Hematopoietic multipotent progenitor cell treated with erythropoietin and hydrocortisone succinate and interleukin-3 and kit ligand, for 17 days (in vitro differentiated cells): ENCODE data around the gene LRMDA.

Source experiments
- DNase-seq: peaks from one replicate; pipeline ENCODE4 v3.0.0-alpha.2; 2015; ENCODE audit warnings: low spot score

LRMDA gene

GRCh38 chr10:75924309-75924902 lies 493.0 kb downstream of the LRMDA start:
- no peak for DNase-seq

DNA sequence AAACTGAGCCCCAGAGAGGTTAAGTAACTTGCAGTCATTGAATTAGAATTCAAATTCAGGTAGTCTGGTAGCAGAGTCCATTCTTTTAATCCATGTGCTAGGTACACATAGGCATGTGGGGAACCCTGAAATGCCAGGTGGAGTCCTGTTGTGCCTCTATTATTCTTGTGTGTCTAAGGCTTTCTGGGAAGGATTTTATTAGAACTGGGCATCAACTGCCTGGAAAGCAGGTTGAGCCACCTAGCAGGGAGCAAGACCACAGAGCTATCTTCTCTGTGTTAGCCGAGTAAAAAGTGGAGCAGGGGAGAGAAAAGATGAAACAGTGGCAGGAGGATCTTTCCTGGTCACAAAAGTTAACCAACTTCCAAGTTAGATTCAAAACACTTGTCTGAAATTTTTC lies 494.6 kb downstream of the LRMDA start:
- DNase-seq = no peak

DNA sequence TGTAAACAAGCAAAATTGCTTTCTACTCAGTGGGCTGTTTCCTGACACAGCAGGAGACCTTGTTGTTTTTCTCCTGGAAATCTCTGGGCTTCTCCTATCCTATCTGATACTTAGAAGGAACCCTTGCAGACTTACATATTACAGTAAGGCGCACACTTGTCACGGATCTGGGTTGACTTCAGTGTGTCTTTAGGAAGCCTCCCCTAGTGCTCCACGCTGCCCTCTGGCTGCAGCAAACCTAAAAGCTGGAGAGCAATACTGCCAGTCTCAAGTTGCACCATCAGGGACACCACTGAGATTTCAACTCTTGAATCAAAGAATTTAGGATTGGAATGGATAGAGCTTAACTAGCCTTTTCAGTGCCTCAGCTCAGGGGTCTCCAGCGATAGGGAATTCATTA lies 495.3 kb downstream of the LRMDA start:
- DNase-seq = no peak

- DNase-seq = no peak
Measured at GRCh38 chr10:75928231-75928630, 496.8 kb downstream of the LRMDA start.

- no peak for DNase-seq
Measured at GRCh38 chr10:75929630-75930161, 498.3 kb downstream of the LRMDA start.

GRCh38 chr10:75932921-75933320 lies 501.5 kb downstream of the LRMDA start:
- DNase-seq = no peak

DNA sequence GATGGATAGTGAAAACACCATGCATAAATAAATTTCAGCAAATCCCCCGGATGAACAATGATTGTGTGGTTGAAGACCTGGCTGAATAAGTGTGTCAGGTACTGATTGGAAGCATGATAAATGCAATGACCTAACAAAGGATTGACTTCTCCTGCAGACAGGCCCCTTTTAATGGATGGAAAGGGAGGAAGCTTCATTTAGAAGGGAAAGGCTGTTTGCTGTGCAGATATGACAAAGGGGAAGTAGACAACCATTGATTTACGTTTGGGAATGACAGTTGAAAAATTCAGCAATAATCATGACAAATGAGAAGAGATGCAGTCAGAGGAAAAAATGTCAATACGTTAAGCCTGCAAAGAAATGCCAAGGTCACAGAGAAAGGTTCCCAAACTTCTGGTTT lies 503.8 kb downstream of the LRMDA start:
- no peak for DNase-seq

DNA sequence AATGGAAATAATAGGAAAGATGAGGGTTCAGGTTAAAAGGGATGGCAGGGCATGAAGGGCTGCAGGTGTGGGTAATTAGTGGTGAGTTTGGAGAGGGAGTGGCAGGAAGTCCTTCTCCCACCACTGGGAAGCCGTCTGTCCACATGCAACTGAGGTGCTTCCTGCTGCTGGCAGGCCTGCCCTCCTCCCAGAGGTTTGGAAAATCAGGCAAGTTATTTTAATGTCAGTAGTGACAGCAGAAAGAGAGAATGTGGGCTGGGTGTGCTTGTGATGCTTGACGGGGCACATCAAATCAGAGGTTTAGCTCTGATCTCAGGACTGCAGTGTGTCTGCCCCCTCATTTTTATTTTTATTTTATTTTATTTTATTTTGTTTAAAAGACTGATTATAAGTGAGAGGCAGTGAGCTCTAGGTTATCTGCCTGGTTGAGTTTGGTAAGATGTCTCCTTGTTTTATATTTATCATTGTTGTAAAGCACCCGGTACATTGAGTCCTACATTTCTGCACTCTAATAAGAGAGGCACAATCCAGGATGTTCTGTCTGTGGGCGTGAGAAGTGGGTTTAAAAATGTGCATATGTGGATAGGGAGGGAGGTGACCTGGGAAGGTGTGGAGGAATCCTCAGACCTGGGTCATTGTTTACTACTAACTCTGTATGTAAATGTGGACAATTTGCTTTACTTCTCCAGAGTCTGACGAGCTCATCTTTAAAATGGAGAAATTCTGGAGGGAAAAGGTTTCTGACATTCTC lies 504.4 kb downstream of the LRMDA start:
- DNase-seq = no peak

DNA sequence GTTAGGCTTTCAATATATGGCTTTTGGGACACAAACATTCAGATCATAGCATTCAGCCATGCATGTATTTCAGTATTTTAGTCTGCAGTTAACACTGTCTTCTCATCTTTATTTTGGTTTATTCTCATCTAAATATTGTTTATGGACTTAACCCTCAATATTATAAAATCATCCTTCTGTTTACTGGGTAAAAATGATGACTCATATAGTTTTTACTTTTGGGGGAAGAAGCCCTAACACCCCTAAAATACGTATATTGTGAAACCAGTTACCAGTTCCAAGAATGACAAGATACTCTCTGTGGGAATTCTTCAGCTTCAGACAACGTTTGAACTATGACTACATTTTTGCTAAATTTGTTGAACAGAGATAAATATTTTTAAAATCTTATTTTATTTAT lies 505.4 kb downstream of the LRMDA start:
- no peak for DNase-seq

GRCh38 chr10:75937823-75938222 lies 506.4 kb downstream of the LRMDA start:
- no peak for DNase-seq

DNA sequence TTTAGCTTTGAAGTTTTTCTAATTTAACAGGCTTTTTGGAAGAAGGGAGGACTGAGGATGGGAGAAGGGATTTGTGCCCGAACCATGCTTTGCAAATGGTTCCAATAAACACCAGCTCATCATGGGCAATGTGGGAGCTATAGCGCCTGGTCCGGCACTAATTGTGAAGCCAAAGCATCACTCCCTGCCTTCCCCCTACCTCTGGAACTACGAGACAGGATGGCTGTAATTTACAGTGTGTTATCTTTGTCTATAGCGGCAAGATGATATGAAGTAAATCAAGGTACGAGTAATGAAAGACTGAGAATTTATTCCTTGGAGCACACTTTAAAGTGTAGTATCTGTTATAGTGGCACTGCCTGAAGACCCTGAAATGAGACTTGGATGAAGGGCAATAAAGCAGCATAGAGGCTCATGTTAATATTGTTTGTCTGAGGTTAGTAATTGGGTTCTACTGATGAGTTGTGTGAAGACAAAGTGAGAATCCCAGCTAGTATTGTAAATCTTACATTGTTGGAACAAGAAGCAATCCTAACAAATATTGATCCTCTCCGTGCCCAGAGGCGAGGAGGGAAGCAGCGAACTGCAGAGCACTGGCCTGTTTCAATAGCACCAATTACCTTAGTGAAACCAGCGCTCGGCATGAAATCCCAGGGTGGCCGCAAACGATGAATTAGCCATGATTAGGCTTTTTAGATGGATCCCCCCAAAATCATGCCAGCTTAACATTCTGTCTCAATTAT lies 507.1 kb downstream of the LRMDA start:
- no peak for DNase-seq

- DNase-seq = no peak
Measured at GRCh38 chr10:75939541-75939940, 508.1 kb downstream of the LRMDA start.

- no peak for DNase-seq
Measured at GRCh38 chr10:75940742-75941141, 509.3 kb downstream of the LRMDA start.

GRCh38 chr10:75941223-75941801 lies 509.9 kb downstream of the LRMDA start:
- DNase-seq = no peak

- DNase-seq = no peak
Measured at GRCh38 chr10:75944061-75944460, 512.6 kb downstream of the LRMDA start.

DNA sequence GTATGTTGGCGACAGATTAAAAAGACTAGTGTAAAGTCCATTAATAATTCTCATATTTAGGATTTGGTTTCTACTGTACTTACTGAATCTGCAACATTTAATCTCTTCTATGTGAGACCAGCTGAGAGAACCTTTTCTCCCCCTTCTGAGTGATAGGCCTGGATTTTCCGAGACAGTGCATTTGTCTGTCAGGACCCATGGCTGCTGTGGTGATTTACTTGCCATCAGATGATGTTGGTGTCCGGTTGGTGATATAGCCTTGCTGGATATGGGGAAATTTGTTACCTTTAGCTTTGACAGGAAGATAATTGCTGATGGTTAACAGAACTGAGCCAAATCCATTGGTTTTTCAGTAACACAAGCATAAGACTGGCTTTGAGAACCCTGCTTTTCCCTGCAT lies 517.2 kb downstream of the LRMDA start:
- DNase-seq = no peak

- no peak for DNase-seq
Measured at GRCh38 chr10:75950307-75950706, 518.9 kb downstream of the LRMDA start.

DNA sequence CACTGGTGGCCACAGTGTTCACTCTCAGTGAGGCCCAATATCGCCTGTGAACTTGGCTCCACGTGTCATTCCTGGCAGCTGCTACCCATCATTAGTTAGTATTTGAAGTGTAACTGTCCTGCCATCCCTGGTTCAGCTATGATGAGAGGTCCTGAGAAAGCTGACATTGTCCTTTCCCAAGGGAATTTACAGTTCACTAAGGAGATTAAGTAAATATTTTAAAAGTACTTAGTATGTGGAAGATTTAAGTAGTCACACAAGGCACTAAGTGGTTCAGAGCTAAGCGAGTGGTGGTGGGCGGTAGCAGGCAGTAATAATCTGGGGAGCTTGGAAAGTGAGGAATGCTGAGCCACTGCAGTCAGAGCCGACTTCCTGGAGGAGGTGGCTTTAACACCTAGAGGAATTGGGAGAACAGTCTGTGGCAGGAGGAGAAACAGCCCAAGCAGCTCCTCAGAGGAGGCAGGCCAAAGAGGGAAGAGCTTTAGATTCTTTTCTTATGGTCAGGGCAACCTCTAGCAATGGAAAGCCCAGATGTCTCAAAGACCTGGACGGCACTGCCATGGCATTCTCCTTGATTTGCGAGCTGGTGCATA lies 519.7 kb downstream of the LRMDA start:
- no peak for DNase-seq

GRCh38 chr10:75951627-75952026 lies 520.2 kb downstream of the LRMDA start:
- DNase-seq = no peak

DNA sequence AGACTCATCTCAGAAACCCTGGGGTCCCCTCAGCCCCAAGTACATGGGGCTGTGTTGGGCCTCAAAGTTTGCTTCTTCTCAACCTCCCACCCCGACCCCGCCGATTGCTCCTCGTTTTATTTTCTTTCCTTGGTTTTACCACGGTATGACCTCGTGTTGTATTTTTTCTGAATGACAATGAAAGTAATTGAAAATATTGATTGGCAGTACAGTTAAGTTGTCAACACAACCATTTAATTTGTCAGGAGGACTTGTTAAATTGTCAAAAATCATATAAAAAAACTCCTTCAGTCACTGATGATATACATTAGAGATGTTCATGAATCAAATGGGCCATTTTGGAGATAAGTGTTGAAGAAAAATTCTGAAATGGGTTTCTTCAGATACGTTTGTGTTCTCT lies 520.7 kb downstream of the LRMDA start:
- no peak for DNase-seq

- no peak for DNase-seq
Measured at GRCh38 chr10:75954486-75954885, 523.1 kb downstream of the LRMDA start.

DNA sequence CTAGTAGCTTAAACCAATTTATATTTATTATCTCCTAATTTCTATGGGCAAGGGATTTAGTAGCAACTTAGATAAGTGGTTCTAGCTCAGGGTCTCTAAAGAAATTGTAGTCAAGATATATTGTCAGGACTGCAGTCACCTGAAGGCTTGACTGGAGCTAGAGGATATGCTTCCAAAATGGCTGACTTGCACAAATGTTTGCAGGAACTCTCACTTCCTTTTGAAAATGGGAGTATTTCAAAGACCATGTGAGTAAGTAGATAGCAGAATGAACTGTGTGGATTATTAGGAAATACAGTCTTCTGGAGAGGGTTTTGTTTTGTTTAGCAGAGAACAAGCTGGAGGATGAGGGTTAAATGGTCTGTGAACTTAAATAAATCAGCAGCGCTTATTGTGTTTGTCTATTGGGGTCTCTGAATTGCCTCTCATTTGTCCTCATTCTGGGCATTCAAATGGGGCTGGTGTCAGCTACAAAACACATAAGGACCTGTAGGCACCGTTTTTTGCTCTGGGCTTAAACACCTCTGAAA lies 524.6 kb downstream of the LRMDA start:
- no peak for DNase-seq
